Lower leg skin (tissue), 3 donors: Measurements from ENCODE around the gene SEMA3A.

ENCODE experiments used
- POLR2A ChIP-seq, 2 donors: fragments of 450-650 bp; IDR thresholded peaks; one replicate each; pipeline ENCODE4 v1.6.1; 2016 to 2017; ENCODE audit warnings: antibody characterized with exemption in 2 of 2, mild to moderate bottlenecking in 1 of 2, moderate library complexity in 1 of 2
- TF ChIP-seq, protein P1 (sequence below), 3 donors: fragments of 450-650 bp; IDR thresholded peaks; one replicate each; pipeline ENCODE4 v1.5.1; 2016; ENCODE audit warnings: antibody characterized with exemption in 3 of 3, mild to moderate bottlenecking in 3 of 3, moderate library complexity in 2 of 3

DNA sequence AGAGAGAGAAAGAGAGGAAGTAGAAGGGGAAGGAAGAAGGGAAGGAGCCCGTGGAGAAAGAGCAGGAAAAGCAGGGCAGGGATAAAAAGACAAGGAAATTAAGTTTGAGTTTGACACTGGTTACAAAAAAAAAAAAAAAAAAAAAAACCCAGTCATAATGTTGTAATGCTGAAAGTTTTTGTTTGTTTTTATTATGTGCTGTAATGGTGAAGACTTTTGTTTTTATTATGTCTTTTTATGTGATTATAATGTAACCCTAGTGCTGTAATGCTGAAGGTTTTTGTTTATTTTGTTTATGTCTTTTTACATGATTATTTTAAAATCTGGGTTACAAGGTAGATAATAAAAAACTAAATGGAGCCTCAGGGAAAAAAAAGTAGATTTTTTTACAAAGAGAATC lies 184.8 kb downstream of the SEMA3A start:
- TF ChIP-seq POLR2A (IDR thresholded peaks at IDR 0.05): no peak
- TF ChIP-seq, protein P1, sequence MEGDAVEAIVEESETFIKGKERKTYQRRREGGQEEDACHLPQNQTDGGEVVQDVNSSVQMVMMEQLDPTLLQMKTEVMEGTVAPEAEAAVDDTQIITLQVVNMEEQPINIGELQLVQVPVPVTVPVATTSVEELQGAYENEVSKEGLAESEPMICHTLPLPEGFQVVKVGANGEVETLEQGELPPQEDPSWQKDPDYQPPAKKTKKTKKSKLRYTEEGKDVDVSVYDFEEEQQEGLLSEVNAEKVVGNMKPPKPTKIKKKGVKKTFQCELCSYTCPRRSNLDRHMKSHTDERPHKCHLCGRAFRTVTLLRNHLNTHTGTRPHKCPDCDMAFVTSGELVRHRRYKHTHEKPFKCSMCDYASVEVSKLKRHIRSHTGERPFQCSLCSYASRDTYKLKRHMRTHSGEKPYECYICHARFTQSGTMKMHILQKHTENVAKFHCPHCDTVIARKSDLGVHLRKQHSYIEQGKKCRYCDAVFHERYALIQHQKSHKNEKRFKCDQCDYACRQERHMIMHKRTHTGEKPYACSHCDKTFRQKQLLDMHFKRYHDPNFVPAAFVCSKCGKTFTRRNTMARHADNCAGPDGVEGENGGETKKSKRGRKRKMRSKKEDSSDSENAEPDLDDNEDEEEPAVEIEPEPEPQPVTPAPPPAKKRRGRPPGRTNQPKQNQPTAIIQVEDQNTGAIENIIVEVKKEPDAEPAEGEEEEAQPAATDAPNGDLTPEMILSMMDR (IDR thresholded peaks at IDR 0.05): no peak
